ENCODE data around the gene MBD3.

- TF ChIP-seq, protein P1, sequence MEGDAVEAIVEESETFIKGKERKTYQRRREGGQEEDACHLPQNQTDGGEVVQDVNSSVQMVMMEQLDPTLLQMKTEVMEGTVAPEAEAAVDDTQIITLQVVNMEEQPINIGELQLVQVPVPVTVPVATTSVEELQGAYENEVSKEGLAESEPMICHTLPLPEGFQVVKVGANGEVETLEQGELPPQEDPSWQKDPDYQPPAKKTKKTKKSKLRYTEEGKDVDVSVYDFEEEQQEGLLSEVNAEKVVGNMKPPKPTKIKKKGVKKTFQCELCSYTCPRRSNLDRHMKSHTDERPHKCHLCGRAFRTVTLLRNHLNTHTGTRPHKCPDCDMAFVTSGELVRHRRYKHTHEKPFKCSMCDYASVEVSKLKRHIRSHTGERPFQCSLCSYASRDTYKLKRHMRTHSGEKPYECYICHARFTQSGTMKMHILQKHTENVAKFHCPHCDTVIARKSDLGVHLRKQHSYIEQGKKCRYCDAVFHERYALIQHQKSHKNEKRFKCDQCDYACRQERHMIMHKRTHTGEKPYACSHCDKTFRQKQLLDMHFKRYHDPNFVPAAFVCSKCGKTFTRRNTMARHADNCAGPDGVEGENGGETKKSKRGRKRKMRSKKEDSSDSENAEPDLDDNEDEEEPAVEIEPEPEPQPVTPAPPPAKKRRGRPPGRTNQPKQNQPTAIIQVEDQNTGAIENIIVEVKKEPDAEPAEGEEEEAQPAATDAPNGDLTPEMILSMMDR (IDR thresholded peaks at IDR 0.05; ENCODE audit: insufficient read depth, low read depth, low read length), result no peak
- no peak for TF ChIP-seq EZH2 (IDR thresholded peaks at IDR 0.05; ENCODE audit: insufficient read depth, low read length)
Observed at GRCh38 chr19:1591421-1592023, 1.1 kb downstream of the MBD3 start.

Data from astrocyte (in vitro differentiated cells and primary cell).